Measurements from ENCODE around the gene GNAI1.

The GNAI1 gene

GRCh38 chr7:80231707-80232106 is 97.1 kb downstream of the GNAI1 start:
- Histone ChIP-seq H3K27me3 (ENCODE audit: insufficient read depth, low read length) (no peaks in the 10 kb centered on the region), H3K4me1 (ENCODE audit: control insufficient read depth, insufficient read depth, low read length, unreplicated experiment) (peaks cover 8% of the 10 kb centered on the region), H3K4me3 (ENCODE audit: low read depth, low read length) (no peak overlapping the region), H3K36me3 (ENCODE audit: insufficient read depth, low read length) (no peaks in the 10 kb centered on the region), H3K27ac (ENCODE audit: low read depth, low read length) (no peak overlapping the region), H2AFZ (ENCODE audit: low read length, unreplicated experiment) (peak overlapping the region; percentile 37), H3K79me2 (ENCODE audit: control insufficient read depth, insufficient read depth, low read length, unreplicated experiment) (no peaks in the 10 kb centered on the region)

DNA sequence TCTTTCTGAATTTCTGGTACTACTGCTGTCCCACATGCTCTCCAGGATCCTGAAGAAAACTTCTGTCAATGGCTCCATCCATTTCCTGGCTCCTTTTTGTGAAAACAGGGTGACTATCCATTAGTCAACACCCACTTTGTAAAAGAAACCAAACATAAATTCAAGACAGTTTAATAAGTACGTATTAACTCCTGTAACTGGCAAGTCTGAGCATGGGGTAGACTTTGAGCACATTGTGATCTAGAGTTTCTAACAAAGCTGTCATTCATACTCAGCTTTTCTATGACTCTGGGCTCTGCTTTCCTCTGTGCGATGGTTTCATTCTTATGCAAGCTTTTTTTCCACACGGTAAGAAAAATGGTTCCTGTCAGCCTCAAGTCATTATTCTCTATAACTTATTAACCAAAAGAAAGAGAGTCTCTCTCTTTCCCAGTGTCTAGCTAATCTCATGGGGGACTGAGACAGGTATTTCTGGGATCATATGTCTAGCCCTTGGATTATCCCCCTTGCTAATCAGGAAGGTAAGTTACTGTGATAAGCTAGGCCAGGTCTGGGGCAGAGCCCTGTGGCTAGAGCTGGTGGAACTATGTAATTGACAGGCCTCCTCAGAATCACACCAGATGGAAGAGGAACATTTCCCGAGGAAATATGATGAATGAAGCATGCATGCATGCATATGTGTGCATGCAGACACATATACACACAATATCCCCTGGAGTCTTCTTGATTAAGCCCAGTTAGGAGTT is 98.5 kb downstream of the GNAI1 start:
- Histone ChIP-seq H3K4me3 (ENCODE audit: low read depth, low read length) (no peak overlapping the region), H3K27me3 (ENCODE audit: insufficient read depth, low read length) (no peaks in the 10 kb centered on the region), H3K36me3 (ENCODE audit: insufficient read depth, low read length) (no peaks in the 10 kb centered on the region), H3K27ac (ENCODE audit: low read depth, low read length) (no peak overlapping the region), H2AFZ (ENCODE audit: low read length, unreplicated experiment) (no peak overlapping the region), H3K4me1 (ENCODE audit: control insufficient read depth, insufficient read depth, low read length, unreplicated experiment) (peaks cover 8% of the 10 kb centered on the region), H3K79me2 (ENCODE audit: control insufficient read depth, insufficient read depth, low read length, unreplicated experiment) (no peaks in the 10 kb centered on the region)

DNA sequence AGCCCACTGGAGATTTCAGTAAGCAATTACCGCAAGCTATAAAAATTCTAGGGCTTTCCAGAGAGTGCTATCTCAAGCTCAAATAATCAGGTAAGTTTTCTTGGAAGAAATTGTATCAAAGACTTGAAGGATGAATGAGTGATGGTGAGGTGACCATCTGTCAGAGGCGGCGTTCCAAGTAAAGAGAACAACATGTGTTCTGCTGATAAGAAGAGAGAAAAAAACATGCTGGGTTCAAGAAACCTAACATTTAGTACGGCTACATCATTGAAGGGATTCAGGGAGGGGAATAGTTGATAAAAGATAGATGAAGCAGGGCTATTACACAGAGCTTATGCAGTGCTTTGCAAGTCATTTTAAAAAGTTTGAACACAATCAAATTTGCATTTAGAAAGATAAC is 100.7 kb downstream of the GNAI1 start:
- no peaks in the 10 kb centered on the region for H3K27me3 ChIP-seq (ENCODE audit: insufficient read depth, low read length)
- H3K36me3 ChIP-seq (ENCODE audit: insufficient read depth, low read length) = no peaks in the 10 kb centered on the region
- no peak overlapping the region for H3K27ac ChIP-seq (ENCODE audit: low read depth, low read length)
- no peak overlapping the region for H3K4me3 ChIP-seq (ENCODE audit: low read depth, low read length)
- H3K4me1 ChIP-seq (ENCODE audit: control insufficient read depth, insufficient read depth, low read length, unreplicated experiment) = peaks cover 11% of the 10 kb centered on the region
- no peaks in the 10 kb centered on the region for H3K79me2 ChIP-seq (ENCODE audit: control insufficient read depth, insufficient read depth, low read length, unreplicated experiment)
- H2AFZ ChIP-seq (ENCODE audit: low read length, unreplicated experiment) = no peak overlapping the region

- H3K27me3 ChIP-seq (ENCODE audit: insufficient read depth, low read length) = no peaks in the 10 kb centered on the region
- no peaks in the 10 kb centered on the region for H3K36me3 ChIP-seq (ENCODE audit: insufficient read depth, low read length)
- peaks cover 14% of the 10 kb centered on the region for H3K4me1 ChIP-seq (ENCODE audit: control insufficient read depth, insufficient read depth, low read length, unreplicated experiment)
- no peaks in the 10 kb centered on the region for H3K79me2 ChIP-seq (ENCODE audit: control insufficient read depth, insufficient read depth, low read length, unreplicated experiment)
- H3K4me3 ChIP-seq (ENCODE audit: low read depth, low read length) = no peak overlapping the region
- no peak overlapping the region for H3K27ac ChIP-seq (ENCODE audit: low read depth, low read length)
- H2AFZ ChIP-seq (ENCODE audit: low read length, unreplicated experiment) = no peak overlapping the region
Measured at GRCh38 chr7:80236681-80237080, 102.0 kb downstream of the GNAI1 start.

GRCh38 chr7:80240265-80241025 is 105.8 kb downstream of the GNAI1 start:
- H3K27ac ChIP-seq (ENCODE audit: low read depth, low read length) = no peak overlapping the region
- H3K36me3 ChIP-seq (ENCODE audit: insufficient read depth, low read length) = no peaks in the 10 kb centered on the region
- peaks cover 16% of the 10 kb centered on the region for H3K4me1 ChIP-seq (ENCODE audit: control insufficient read depth, insufficient read depth, low read length, unreplicated experiment)
- H2AFZ ChIP-seq (ENCODE audit: low read length, unreplicated experiment) = no peak overlapping the region
- H3K27me3 ChIP-seq (ENCODE audit: insufficient read depth, low read length) = no peaks in the 10 kb centered on the region
- H3K79me2 ChIP-seq (ENCODE audit: control insufficient read depth, insufficient read depth, low read length, unreplicated experiment) = no peaks in the 10 kb centered on the region
- H3K4me3 ChIP-seq (ENCODE audit: low read depth, low read length) = no peak overlapping the region

DNA sequence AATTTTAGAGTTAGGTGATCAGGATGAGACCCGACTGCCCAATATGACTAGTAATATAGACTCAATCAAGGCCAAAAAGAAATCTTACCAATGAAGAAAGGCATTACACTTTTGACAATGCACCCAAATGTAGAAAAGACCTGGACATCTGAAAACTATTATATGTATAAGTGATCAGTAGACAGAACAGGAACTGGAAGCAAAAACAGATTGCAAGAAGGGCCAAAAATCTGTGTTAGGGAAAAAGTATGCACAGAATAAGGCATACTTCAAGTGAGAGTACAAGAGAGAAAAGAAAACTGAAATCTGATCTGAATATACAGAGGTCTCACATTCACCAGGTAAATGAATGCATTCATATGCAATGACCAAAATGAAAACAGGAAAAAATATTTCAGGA is 107.0 kb downstream of the GNAI1 start:
- H3K4me3 ChIP-seq (ENCODE audit: low read depth, low read length) = no peak overlapping the region
- no peak overlapping the region for H2AFZ ChIP-seq (ENCODE audit: low read length, unreplicated experiment)

DNA sequence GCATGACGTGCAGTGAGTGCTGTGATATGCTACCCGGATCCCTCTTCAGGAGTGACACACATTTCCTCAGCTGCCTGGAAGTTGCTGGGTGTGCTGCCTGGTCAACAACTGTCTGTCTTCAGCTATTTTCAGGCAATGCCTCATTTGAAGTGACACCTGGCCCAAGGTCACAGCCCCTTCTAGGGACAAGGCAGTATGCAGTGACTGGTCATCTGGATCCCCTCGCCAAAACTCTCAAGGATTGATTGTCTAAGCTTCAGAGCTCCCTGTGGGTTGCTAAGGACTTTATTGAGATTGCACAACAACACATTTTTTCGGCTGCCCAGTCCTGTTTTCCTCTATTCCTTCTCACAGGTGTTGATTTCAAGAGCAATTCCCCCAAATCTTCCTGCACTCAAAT is 108.8 kb downstream of the GNAI1 start:
- no peaks in the 10 kb centered on the region for H3K36me3 ChIP-seq (ENCODE audit: insufficient read depth, low read length)
- H3K4me1 ChIP-seq (ENCODE audit: control insufficient read depth, insufficient read depth, low read length, unreplicated experiment) = peaks cover 16% of the 10 kb centered on the region
- H3K79me2 ChIP-seq (ENCODE audit: control insufficient read depth, insufficient read depth, low read length, unreplicated experiment) = no peaks in the 10 kb centered on the region
- no peak overlapping the region for H3K27ac ChIP-seq (ENCODE audit: low read depth, low read length)
- no peak overlapping the region for H2AFZ ChIP-seq (ENCODE audit: low read length, unreplicated experiment)
- no peak overlapping the region for H3K4me3 ChIP-seq (ENCODE audit: low read depth, low read length)
- no peaks in the 10 kb centered on the region for H3K27me3 ChIP-seq (ENCODE audit: insufficient read depth, low read length)

More for the DNA sequence above, 107.0 kb downstream of the GNAI1 start:
- no peaks in the 10 kb centered on the region for H3K36me3 ChIP-seq (ENCODE audit: insufficient read depth, low read length)
- no peaks in the 10 kb centered on the region for H3K79me2 ChIP-seq (ENCODE audit: control insufficient read depth, insufficient read depth, low read length, unreplicated experiment)
- no peak overlapping the region for H3K27ac ChIP-seq (ENCODE audit: low read depth, low read length)
- H3K27me3 ChIP-seq (ENCODE audit: insufficient read depth, low read length) = no peaks in the 10 kb centered on the region
- peaks cover 16% of the 10 kb centered on the region for H3K4me1 ChIP-seq (ENCODE audit: control insufficient read depth, insufficient read depth, low read length, unreplicated experiment)

DNA sequence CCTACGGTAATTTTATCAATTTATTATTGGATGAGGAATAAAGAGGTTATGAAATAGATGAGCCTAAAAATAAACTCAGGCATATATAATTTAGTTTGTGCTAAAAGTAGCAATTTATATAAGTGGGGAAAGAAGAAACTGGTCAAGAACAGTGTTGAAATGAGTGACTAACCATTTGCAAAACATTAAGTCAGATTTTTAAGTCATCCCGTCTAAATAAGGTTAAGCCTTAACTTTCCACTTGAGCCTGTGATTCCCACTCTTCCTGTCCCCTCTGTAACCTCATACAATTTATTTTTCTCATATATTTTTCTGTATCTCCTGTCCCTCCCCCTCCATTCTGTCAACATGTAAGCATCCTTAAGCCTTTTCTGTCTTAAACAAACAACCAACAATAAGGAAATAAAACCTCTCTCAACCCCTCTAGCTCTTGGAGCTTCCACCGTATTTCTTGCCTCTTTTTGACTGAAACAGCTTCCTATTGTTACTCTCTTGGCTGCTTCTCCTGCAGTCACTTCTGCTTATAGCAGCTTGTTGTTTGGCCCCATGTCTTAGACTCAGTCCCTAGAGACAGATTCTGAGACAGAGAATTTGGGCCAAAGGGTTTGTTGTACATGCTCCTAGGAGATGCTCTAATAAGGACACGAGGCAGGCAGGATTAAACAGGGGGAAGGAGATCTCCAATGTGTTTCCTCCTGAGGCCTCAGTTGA is 109.7 kb downstream of the GNAI1 start:
- Histone ChIP-seq H3K4me1 (ENCODE audit: control insufficient read depth, insufficient read depth, low read length, unreplicated experiment) (peaks cover 16% of the 10 kb centered on the region), H3K36me3 (ENCODE audit: insufficient read depth, low read length) (no peaks in the 10 kb centered on the region), H3K27me3 (ENCODE audit: insufficient read depth, low read length) (no peaks in the 10 kb centered on the region), H3K27ac (ENCODE audit: low read depth, low read length) (peak overlapping the region; percentile 56), H2AFZ (ENCODE audit: low read length, unreplicated experiment) (no peak overlapping the region), H3K4me3 (ENCODE audit: low read depth, low read length) (no peak overlapping the region), H3K79me2 (ENCODE audit: control insufficient read depth, insufficient read depth, low read length, unreplicated experiment) (no peaks in the 10 kb centered on the region)

GRCh38 chr7:80247144-80247543 is 112.5 kb downstream of the GNAI1 start:
- Histone ChIP-seq H2AFZ (ENCODE audit: low read length, unreplicated experiment) (no peak overlapping the region), H3K4me1 (ENCODE audit: control insufficient read depth, insufficient read depth, low read length, unreplicated experiment) (peaks cover 6% of the 10 kb centered on the region), H3K27ac (ENCODE audit: low read depth, low read length) (no peak overlapping the region), H3K36me3 (ENCODE audit: insufficient read depth, low read length) (no peaks in the 10 kb centered on the region), H3K79me2 (ENCODE audit: control insufficient read depth, insufficient read depth, low read length, unreplicated experiment) (no peaks in the 10 kb centered on the region), H3K4me3 (ENCODE audit: low read depth, low read length) (no peak overlapping the region), H3K27me3 (ENCODE audit: insufficient read depth, low read length) (no peaks in the 10 kb centered on the region)

- Histone ChIP-seq H3K4me1 (ENCODE audit: control insufficient read depth, insufficient read depth, low read length, unreplicated experiment) (peaks cover 6% of the 10 kb centered on the region), H3K4me3 (ENCODE audit: low read depth, low read length) (no peak overlapping the region), H3K79me2 (ENCODE audit: control insufficient read depth, insufficient read depth, low read length, unreplicated experiment) (no peaks in the 10 kb centered on the region), H3K36me3 (ENCODE audit: insufficient read depth, low read length) (no peaks in the 10 kb centered on the region), H3K27ac (ENCODE audit: low read depth, low read length) (no peak overlapping the region), H3K27me3 (ENCODE audit: insufficient read depth, low read length) (no peaks in the 10 kb centered on the region), H2AFZ (ENCODE audit: low read length, unreplicated experiment) (no peak overlapping the region)
Measured at GRCh38 chr7:80247891-80248290, 113.3 kb downstream of the GNAI1 start.
